HCT116 (cell line): ENCODE results near the gene HTR3A.

Source experiments
- POLR2A ChIP-seq: IDR thresholded peaks from 2 replicates; pipeline ENCODE4 v1.7.0; 2011; ENCODE audit warnings: borderline replicate concordance; ENCODE audit not compliant: insufficient read depth, insufficient read length; ENCODE audit errors: extremely low read depth
- TCF7L2 ChIP-seq: IDR thresholded peaks from 2 replicates; pipeline ENCODE4 v1.7.0; 2011; ENCODE audit warnings: borderline replicate concordance, inconsistent platforms; ENCODE audit not compliant: insufficient read depth, insufficient read length; ENCODE audit errors: extremely low read depth

GRCh38 chr11:113991718-113992458, 17.0 kb downstream of the HTR3A start:
- TF ChIP-seq TCF7L2 (no peak), POLR2A (no peak)
